MG63 (cell line): Measurements from ENCODE around the gene ARHGAP12. TPM values are rescaled to one million over a fixed set of nuclear protein-coding genes. Genes with fewer than 3 reads are reported as not detected.

Experiments
- DNase-seq: peaks from one replicate; pipeline ENCODE4 v3.0.0-alpha.2; 2020
- H3K27me3 ChIP-seq: fragments of 250-450 bp; sonication (Bioruptor Pico); 2 replicates; pipeline ENCODE4 v1.5.1; 2020; ENCODE audit warnings: mild to moderate bottlenecking, moderate library complexity
- H3K36me3 ChIP-seq: fragments of 250-450 bp; sonication (Bioruptor Pico); 2 replicates; pipeline ENCODE4 v1.5.1; 2020; ENCODE audit warnings: mild to moderate bottlenecking, moderate library complexity
- H3K4me3 ChIP-seq: fragments of 250-450 bp; sonication (Bioruptor Pico); 2 replicates; pipeline ENCODE4 v1.5.1; 2020; ENCODE audit warnings: mild to moderate bottlenecking, moderate library complexity
- H3K9me3 ChIP-seq: fragments of 250-450 bp; sonication (Bioruptor Pico); 2 replicates; pipeline ENCODE4 v1.5.1; 2020; ENCODE audit warnings: mild to moderate bottlenecking, moderate library complexity
- total RNA-seq: library from RNA; depleted of rRNA; stranded (reverse); fragments of >200 nt; shearing (Covaris generic); gene quantifications from 2 replicates; pipeline ENCODE4 v1.2.3, GENCODE V29; 2014; ENCODE audit warnings: low replicate concordance

The ARHGAP12 gene
- total RNA-seq, 1 experiment from 2014 or later: 18.0 TPM

GRCh38 chr10:31830887-31831286 is 97.7 kb downstream of the ARHGAP12 start:
- H3K27me3 ChIP-seq: no peaks in the 10 kb centered on the region
- no peaks in the 10 kb centered on the region for H3K36me3 ChIP-seq
- H3K9me3 ChIP-seq: no peaks in the 10 kb centered on the region
- H3K4me3 ChIP-seq: no peak overlapping the region
- DNase-seq: peak; percentile 14

- no peaks in the 10 kb centered on the region for H3K27me3 ChIP-seq
- H3K9me3 ChIP-seq: no peaks in the 10 kb centered on the region
- no peaks in the 10 kb centered on the region for H3K36me3 ChIP-seq
- no peak for DNase-seq
- no peak overlapping the region for H3K4me3 ChIP-seq
Observed at GRCh38 chr10:31829776-31830175, 98.9 kb downstream of the ARHGAP12 start.

- DNase-seq: no peak
- no peaks in the 10 kb centered on the region for H3K9me3 ChIP-seq
Observed at GRCh38 chr10:31823358-31823757, 105.3 kb downstream of the ARHGAP12 start.

GRCh38 chr10:31822616-31823318 is 105.9 kb downstream of the ARHGAP12 start:
- no peaks in the 10 kb centered on the region; the same call in 1 of the 2 replicates for H3K36me3 ChIP-seq
- H3K9me3 ChIP-seq: no peaks in the 10 kb centered on the region
- H3K27me3 ChIP-seq: no peaks in the 10 kb centered on the region
- DNase-seq: no peak
- H3K4me3 ChIP-seq: no peak overlapping the region

More at GRCh38 chr10:31823358-31823757, 105.3 kb downstream of the ARHGAP12 start:
- H3K27me3 ChIP-seq: no peaks in the 10 kb centered on the region
- no peaks in the 10 kb centered on the region; the same call in 1 of the 2 replicates for H3K36me3 ChIP-seq
- no peak overlapping the region for H3K4me3 ChIP-seq

GRCh38 chr10:31822150-31822549 is 106.5 kb downstream of the ARHGAP12 start:
- Histone ChIP-seq H3K4me3 (no peak overlapping the region), H3K36me3 (no peaks in the 10 kb centered on the region; the same call in 1 of the 2 replicates), H3K27me3 (no peaks in the 10 kb centered on the region), H3K9me3 (no peaks in the 10 kb centered on the region)
- no peak for DNase-seq

GRCh38 chr10:31820778-31821369 is 107.8 kb downstream of the ARHGAP12 start:
- no peaks in the 10 kb centered on the region for H3K9me3 ChIP-seq
- no peaks in the 10 kb centered on the region; the same call in 1 of the 2 replicates for H3K36me3 ChIP-seq
- no peak overlapping the region for H3K4me3 ChIP-seq
- no peak for DNase-seq
- no peaks in the 10 kb centered on the region for H3K27me3 ChIP-seq

GRCh38 chr10:31820096-31820495 is 108.5 kb downstream of the ARHGAP12 start:
- Histone ChIP-seq H3K36me3 (no peaks in the 10 kb centered on the region; the same call in 1 of the 2 replicates), H3K4me3 (no peak overlapping the region), H3K27me3 (no peaks in the 10 kb centered on the region)

GRCh38 chr10:31819391-31819820 is 109.2 kb downstream of the ARHGAP12 start:
- H3K4me3 ChIP-seq: no peak overlapping the region
- peak; percentile 15 for DNase-seq
- no peaks in the 10 kb centered on the region for H3K9me3 ChIP-seq
- no peaks in the 10 kb centered on the region; the same call in 1 of the 2 replicates for H3K36me3 ChIP-seq
- H3K27me3 ChIP-seq: no peaks in the 10 kb centered on the region

More at GRCh38 chr10:31820096-31820495, 108.5 kb downstream of the ARHGAP12 start:
- H3K9me3 ChIP-seq: no peaks in the 10 kb centered on the region
- DNase-seq: no peak

- no peak overlapping the region for H3K4me3 ChIP-seq
- peaks cover 3% of the 10 kb centered on the region; the same call in 1 of the 2 replicates for H3K36me3 ChIP-seq
- no peak for DNase-seq
- H3K27me3 ChIP-seq: no peaks in the 10 kb centered on the region
- H3K9me3 ChIP-seq: no peaks in the 10 kb centered on the region
Observed at GRCh38 chr10:31816318-31816717, 112.3 kb downstream of the ARHGAP12 start.

- Histone ChIP-seq H3K9me3 (no peaks in the 10 kb centered on the region), H3K36me3 (peaks cover 31% of the 10 kb centered on the region), H3K4me3 (peak overlapping the region; percentile 3; the same call in 1 of the 2 replicates), H3K27me3 (no peaks in the 10 kb centered on the region)
- peak; percentile 8 for DNase-seq
Observed at GRCh38 chr10:31808258-31809218, 120.1 kb downstream of the ARHGAP12 start.

- Histone ChIP-seq H3K9me3 (no peaks in the 10 kb centered on the region), H3K27me3 (no peaks in the 10 kb centered on the region), H3K36me3 (peaks cover 34% of the 10 kb centered on the region), H3K4me3 (no peak overlapping the region)
- no peak for DNase-seq
Observed at GRCh38 chr10:31804352-31804810, 124.2 kb downstream of the ARHGAP12 start.

- no peak for DNase-seq
- Histone ChIP-seq H3K4me3 (no peak overlapping the region), H3K36me3 (peaks cover 28% of the 10 kb centered on the region), H3K27me3 (no peaks in the 10 kb centered on the region), H3K9me3 (no peaks in the 10 kb centered on the region)
Observed at GRCh38 chr10:31803606-31804351, 124.9 kb downstream of the ARHGAP12 start.

GRCh38 chr10:31799181-31799580 is 129.4 kb downstream of the ARHGAP12 start:
- Histone ChIP-seq H3K36me3 (peaks cover 6% of the 10 kb centered on the region; the same call in 1 of the 2 replicates), H3K9me3 (no peaks in the 10 kb centered on the region), H3K4me3 (no peak overlapping the region), H3K27me3 (no peaks in the 10 kb centered on the region)
- DNase-seq: no peak

GRCh38 chr10:31792745-31793144 is 135.9 kb downstream of the ARHGAP12 start:
- peaks cover 14% of the 10 kb centered on the region for H3K9me3 ChIP-seq
- no peaks in the 10 kb centered on the region for H3K36me3 ChIP-seq
- no peak overlapping the region for H3K4me3 ChIP-seq
- H3K27me3 ChIP-seq: no peaks in the 10 kb centered on the region
- DNase-seq: no peak

GRCh38 chr10:31789555-31789954 is 139.1 kb downstream of the ARHGAP12 start:
- Histone ChIP-seq H3K9me3 (peaks cover 14% of the 10 kb centered on the region), H3K27me3 (no peaks in the 10 kb centered on the region), H3K36me3 (no peaks in the 10 kb centered on the region), H3K4me3 (no peak overlapping the region)
- DNase-seq: no peak

GRCh38 chr10:31782701-31783100 is 145.9 kb downstream of the ARHGAP12 start:
- Histone ChIP-seq H3K27me3 (no peaks in the 10 kb centered on the region), H3K36me3 (no peaks in the 10 kb centered on the region), H3K9me3 (no peaks in the 10 kb centered on the region), H3K4me3 (no peak overlapping the region)
- DNase-seq: no peak
